ENCODE measurements around the gene DNAI1. TPM values are rescaled to one million over a fixed set of nuclear protein-coding genes. Genes with fewer than 3 reads are reported as not detected.

DNAI1 gene
- polyA plus RNA-seq, 1 of the 3 experiments (the other 2 are of a cell fraction) = 0.46 TPM

- H4K20me1 ChIP-seq (ENCODE audit: insufficient read depth) = peaks cover 90% of the 10 kb centered on the region
- peaks cover 16 to 19% of the 10 kb centered on the region in 2 experiments; a peak in 2 of 4 replicates for H3K4me1 ChIP-seq (ENCODE audit: control insufficient read depth in 1 of 2, insufficient read depth in 2 of 2, low read depth in 1 of 2, low read length in 1 of 2)
- H3K36me3 ChIP-seq (replicated peaks in 1 of 2; ENCODE audit: control insufficient read depth in 1 of 2, insufficient read depth in 2 of 2, low read length in 1 of 2) = no peaks in the 10 kb centered on the region
- no peaks in the 10 kb centered on the region for H3K9me2 ChIP-seq
- peaks cover 100% of the 10 kb centered on the region for H3K79me2 ChIP-seq (ENCODE audit: insufficient read depth)
- H3K9me3 ChIP-seq = no peaks in the 10 kb centered on the region
- H3K27me3 ChIP-seq (ENCODE audit: insufficient read depth) = no peaks in the 10 kb centered on the region
- DNase-seq = no peak
- no peak overlapping the region for H3K27ac ChIP-seq (ENCODE audit: low read depth in 2 of 2, low read length in 1 of 2)
- no peak for TF ChIP-seq PBX3 (IDR thresholded peaks at IDR 0.05)
- no peak for TF ChIP-seq RCOR1 (IDR thresholded peaks at IDR 0.05; ENCODE audit: low read length)
- no peak for TF ChIP-seq NRF1 (IDR thresholded peaks at IDR 0.05; ENCODE audit: low read depth, low read length)
- TF ChIP-seq RFX5 (IDR thresholded peaks at IDR 0.05; ENCODE audit: low read length) = no peak
- no peak for TF ChIP-seq MEF2A (IDR thresholded peaks at IDR 0.05; ENCODE audit: borderline replicate concordance, low read depth)
- TF ChIP-seq EZH2phosphoT487 (IDR thresholded peaks at IDR 0.05; ENCODE audit: borderline replicate concordance, low read depth) = no peak
- no peaks in the 10 kb centered on the region for H3F3A ChIP-seq (replicated peaks; ENCODE audit: insufficient read depth)
- no peak overlapping the region for H3K9ac ChIP-seq
- H2AFZ ChIP-seq (ENCODE audit: low read depth) = no peak overlapping the region
- no peak overlapping the region for H3K4me3 ChIP-seq (ENCODE audit: low read depth in 2 of 2, low read length in 1 of 2)
- POLR2A ChIA-PET = no interaction called here
- WGBS (ENCODE audit: low lambda C conversion rate) = 94% methylated on average over 2 of the region's 2 CpGs
- no peak overlapping the region for H3K4me2 ChIP-seq
- CTCF ChIA-PET = interaction anchor here (1.0 to 4.1 kb wide), 9 partner anchors 9 to 139 kb away, joined by 3 to 21 read pairs (median 7); no protein-coding TSS in a partner anchor
Measured at GRCh38 chr9:34452568-34452967, 6.0 kb upstream of the DNAI1 start.

GRCh38 chr9:34454571-34455065 is 4.0 kb upstream of the DNAI1 start:
- Histone ChIP-seq H3K4me2 (no peak overlapping the region), H3K27ac (ENCODE audit: low read depth in 2 of 2, low read length in 1 of 2) (no peak overlapping the region), H3F3A (replicated peaks; ENCODE audit: insufficient read depth) (no peaks in the 10 kb centered on the region), H3K4me1 (ENCODE audit: control insufficient read depth in 1 of 2, insufficient read depth in 2 of 2, low read depth in 1 of 2, low read length in 1 of 2) (peaks cover 16 to 23% of the 10 kb centered on the region in 2 experiments; a peak in 2 of 4 replicates), H3K9ac (no peak overlapping the region), H2AFZ (ENCODE audit: low read depth) (no peak overlapping the region), H3K4me3 (ENCODE audit: low read depth in 2 of 2, low read length in 1 of 2) (no peak overlapping the region), H3K9me3 (no peaks in the 10 kb centered on the region), H4K20me1 (ENCODE audit: insufficient read depth) (peaks cover 71% of the 10 kb centered on the region), H3K36me3 (replicated peaks in 1 of 2; ENCODE audit: control insufficient read depth in 1 of 2, insufficient read depth in 2 of 2, low read length in 1 of 2) (no peaks in the 10 kb centered on the region), H3K9me2 (no peaks in the 10 kb centered on the region), H3K79me2 (ENCODE audit: insufficient read depth) (peaks cover 83% of the 10 kb centered on the region), H3K27me3 (ENCODE audit: insufficient read depth) (no peaks in the 10 kb centered on the region)
- DNase-seq = peak; percentile 34
- no peak for TF ChIP-seq NRF1 (IDR thresholded peaks at IDR 0.05; ENCODE audit: low read depth, low read length)
- TF ChIP-seq CTCF (IDR thresholded peaks at IDR 0.05) = peak; percentile 41
- TF ChIP-seq SMC3 (IDR thresholded peaks at IDR 0.05; ENCODE audit: low read depth, low read length) = no peak
- WGBS (ENCODE audit: low lambda C conversion rate) = 86% methylated on average over 3 of the region's 3 CpGs
- CTCF ChIA-PET = interaction anchor here (0.6 to 4.1 kb wide), 16 partner anchors 11 to 179 kb away, joined by 3 to 21 read pairs (median 4); no protein-coding TSS in a partner anchor
- POLR2A ChIA-PET = no interaction called here
